ENCODE measurements around the gene OOSP4B. TPM values are rescaled to one million over a fixed set of nuclear protein-coding genes. Genes with fewer than 3 reads are reported as not detected.

OOSP4B gene
- total and polyA plus RNA-seq, 2 of the 13 experiments (the other 11 are each of a cell fraction or from before 2014, with no cell fraction given): not detected

DNA sequence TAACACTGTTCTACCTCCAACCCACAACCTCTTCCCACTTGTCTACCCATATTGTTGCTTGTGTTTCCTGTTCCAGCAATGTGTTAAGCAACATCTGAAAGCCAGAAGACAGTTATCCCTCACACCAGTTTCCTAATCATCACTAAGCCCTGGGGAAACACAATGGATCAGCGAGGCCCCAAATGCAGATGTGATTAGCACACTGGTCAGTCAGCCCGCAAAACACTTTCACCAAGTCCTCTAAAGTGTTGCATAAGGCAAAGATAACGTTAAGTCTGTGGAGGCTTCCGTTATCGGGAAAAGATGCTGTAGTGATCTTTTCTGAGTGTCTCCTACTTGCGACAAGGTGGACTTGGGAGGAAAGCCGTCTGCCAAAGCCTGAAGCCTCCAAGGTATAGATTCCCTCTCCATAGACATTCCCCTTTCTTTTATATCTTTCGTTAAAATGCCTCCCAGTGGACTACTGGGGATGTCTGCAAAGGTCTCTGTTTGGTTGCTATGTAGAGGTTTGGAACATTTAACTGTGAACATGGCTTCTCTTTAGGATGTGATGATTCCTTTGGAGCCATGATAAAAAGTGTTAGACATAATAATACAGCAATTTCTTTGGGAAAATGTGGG is 39.5 kb downstream of the OOSP4B start, which contains the start of gene MS4A3:
Gene MS4A3, plus strand, starts transcription at position 317 of the 621 bp plus-strand sequence. CDS start 4,496 bp downstream, outside the sequence.
- H3K9me3 ChIP-seq (ENCODE audit: low read length): no peaks in the 10 kb centered on the region
- H3K4me3 ChIP-seq (replicated peaks in 1 of 3; ENCODE audit: insufficient read depth in 1 of 3, low read depth in 2 of 3, low read length in 3 of 3): no peak within 1 kb of the TSS
- in situ Hi-C loops (cut with HindIII; ENCODE audit: extremely low pct_ligation_motif_present, low pct_unique_long_range_greater_than_20kb) (no loop called here), intact Hi-C loops (cut with micrococcal nuclease; ENCODE audit: unreplicated experiment) (no loop called here)
- TF ChIP-seq TAF15 (IDR thresholded peaks at IDR 0.05; ENCODE audit: low read depth, low read length, poor library complexity, severe bottlenecking) (no peak), CHD2 (IDR thresholded peaks at IDR 0.05; ENCODE audit: low read depth, low read length) (no peak), MIER2 (CRISPR knock-in tag; IDR thresholded peaks at IDR 0.05) (no peak), ZNF704 (CRISPR knock-in tag; IDR thresholded peaks at IDR 0.05; ENCODE audit: borderline replicate concordance) (no peak), ZNF775 (CRISPR knock-in tag; IDR thresholded peaks at IDR 0.05; ENCODE audit: borderline replicate concordance) (no peak), ZFP36L2 (CRISPR knock-in tag; IDR thresholded peaks at IDR 0.05) (no peak)
- TF ChIP-seq, protein P1, sequence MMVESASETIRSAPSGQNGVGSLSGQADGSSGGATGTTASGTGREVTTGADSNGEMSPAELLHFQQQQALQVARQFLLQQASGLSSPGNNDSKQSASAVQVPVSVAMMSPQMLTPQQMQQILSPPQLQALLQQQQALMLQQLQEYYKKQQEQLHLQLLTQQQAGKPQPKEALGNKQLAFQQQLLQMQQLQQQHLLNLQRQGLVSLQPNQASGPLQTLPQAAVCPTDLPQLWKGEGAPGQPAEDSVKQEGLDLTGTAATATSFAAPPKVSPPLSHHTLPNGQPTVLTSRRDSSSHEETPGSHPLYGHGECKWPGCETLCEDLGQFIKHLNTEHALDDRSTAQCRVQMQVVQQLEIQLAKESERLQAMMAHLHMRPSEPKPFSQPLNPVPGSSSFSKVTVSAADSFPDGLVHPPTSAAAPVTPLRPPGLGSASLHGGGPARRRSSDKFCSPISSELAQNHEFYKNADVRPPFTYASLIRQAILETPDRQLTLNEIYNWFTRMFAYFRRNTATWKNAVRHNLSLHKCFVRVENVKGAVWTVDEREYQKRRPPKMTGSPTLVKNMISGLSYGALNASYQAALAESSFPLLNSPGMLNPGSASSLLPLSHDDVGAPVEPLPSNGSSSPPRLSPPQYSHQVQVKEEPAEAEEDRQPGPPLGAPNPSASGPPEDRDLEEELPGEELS (CRISPR knock-in tag; IDR thresholded peaks at IDR 0.05): no peak
- H3K27me3 ChIP-seq (ENCODE audit: control insufficient read depth in 1 of 2, insufficient read depth in 2 of 2, low read length in 2 of 2): peaks cover 0 to 13% of the 10 kb centered on the region in 2 experiments; a peak in 2 of 5 replicates
- H3K4me2 ChIP-seq (ENCODE audit: low read depth, low read length): no peak within 1 kb of the TSS
- FAIRE-seq: no peak
- H3K79me2 ChIP-seq (ENCODE audit: insufficient read depth, low read length): no peaks in the 10 kb centered on the region
- no peaks in the 10 kb centered on the region for H3K36me3 ChIP-seq (replicated peaks in 1 of 2; ENCODE audit: control insufficient read depth in 1 of 2, insufficient read depth in 2 of 2, low read length in 2 of 2)
- no peak within 1 kb of the TSS for H2AFZ ChIP-seq (ENCODE audit: low read length)
- WGBS (ENCODE audit: low lambda C conversion rate): 25% methylated on average over 8 of the region's 8 CpGs
- H4K20me1 ChIP-seq (ENCODE audit: insufficient read depth, low read length): no peaks in the 10 kb centered on the region
- no peaks in the 10 kb centered on the region for H3K4me1 ChIP-seq (ENCODE audit: insufficient read depth, low read length)
- no peak within 1 kb of the TSS for H3K9ac ChIP-seq (ENCODE audit: insufficient read depth, low read depth, low read length)
- no peak for ATAC-seq
- no TSS peak for BruUV-seq (replicated peaks)
- no peak within 1 kb of the TSS for H3K27ac ChIP-seq (ENCODE audit: extremely low read length, insufficient read depth, low read length)
- no peak for DNase-seq (ENCODE audit: low spot score)
- ChIA-PET POLR2A (no interaction called here), CTCF (ENCODE audit: low intra/inter-chr PET ratio, low total read pairs) (no interaction called here)
